GM21786 (cell line): ENCODE results near the gene ALOX12.

ENCODE experiments used
- ATAC-seq: cut with Tn5 transposase; IDR thresholded peaks from one replicate; pipeline ENCODE4 v1.9.1; 2021; ENCODE audit not compliant: unreplicated experiment

ALOX12 gene

DNA sequence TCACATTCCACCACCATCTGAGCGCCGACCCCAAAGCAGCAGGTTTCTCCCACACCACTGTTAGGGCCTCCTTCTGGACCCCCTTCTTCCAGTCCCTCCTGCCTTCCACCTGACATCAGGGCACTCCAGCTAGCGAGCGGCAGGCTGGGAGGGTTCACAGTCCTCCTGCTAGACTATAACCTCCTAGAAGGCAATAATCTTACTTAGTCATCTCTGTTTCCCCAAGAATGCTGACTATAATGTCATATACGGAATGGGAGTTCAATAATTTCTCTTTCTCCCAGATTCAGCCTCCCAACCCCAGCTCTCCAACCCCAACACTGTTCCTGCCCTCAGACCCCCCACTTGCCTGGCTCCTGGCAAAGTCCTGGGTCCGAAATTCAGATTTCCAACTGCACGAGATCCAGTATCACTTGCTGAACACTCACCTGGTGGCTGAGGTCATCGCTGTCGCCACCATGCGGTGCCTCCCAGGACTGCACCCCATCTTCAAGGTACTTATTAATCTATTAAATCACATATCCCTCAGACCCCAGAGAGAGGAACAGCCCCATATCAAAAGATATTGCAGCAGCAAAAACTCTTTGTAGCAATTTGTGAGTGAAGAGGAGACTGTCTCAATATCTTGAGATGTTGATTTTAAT, 5.6 kb downstream of the ALOX12 start:
- ATAC-seq: no peak

- no peak for ATAC-seq
Measured at GRCh38 chr17:7002288-7003047, 6.6 kb downstream of the ALOX12 start.

GRCh38 chr17:7003745-7004144, 7.9 kb downstream of the ALOX12 start:
- ATAC-seq: no peak

GRCh38 chr17:7004398-7005253, 8.8 kb downstream of the ALOX12 start:
- ATAC-seq: peak; percentile 52

DNA sequence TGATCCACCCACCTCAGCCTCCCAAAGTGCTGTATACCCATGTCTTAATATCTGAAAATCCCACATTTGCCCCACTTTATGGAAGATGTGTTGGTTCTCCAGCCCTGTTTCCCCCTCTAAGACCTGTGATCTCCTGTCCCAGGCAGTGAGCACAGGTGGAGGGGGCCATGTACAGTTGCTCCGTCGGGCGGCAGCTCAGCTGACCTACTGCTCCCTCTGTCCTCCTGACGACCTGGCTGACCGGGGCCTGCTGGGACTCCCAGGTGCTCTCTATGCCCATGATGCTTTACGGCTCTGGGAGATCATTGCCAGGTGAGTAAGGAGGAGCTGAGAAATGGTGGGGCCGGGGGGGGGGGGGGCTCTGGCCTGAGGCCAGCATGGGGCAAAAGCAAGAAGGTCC, 9.9 kb downstream of the ALOX12 start:
- no peak for ATAC-seq

DNA sequence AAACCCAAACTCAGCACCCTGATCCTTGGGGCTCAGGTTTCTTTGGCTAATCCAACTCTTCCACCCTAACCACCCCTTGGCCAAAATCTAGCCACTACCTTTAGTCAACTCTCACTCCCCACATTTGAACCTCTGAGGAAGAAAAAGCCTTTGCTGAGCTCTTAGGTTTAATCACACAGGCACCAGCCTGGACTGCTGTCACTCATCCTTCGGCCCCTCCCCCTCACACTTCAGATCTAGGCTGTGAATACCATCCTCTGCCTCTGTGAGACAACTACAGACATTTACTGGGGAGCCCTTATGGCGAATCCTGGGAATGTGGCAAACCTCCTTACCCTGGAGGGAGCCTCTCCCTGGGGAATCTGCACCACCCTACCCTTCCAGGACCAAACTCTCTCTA, 11.3 kb downstream of the ALOX12 start:
- no peak for ATAC-seq

- ATAC-seq: no peak
Measured at GRCh38 chr17:7010523-7010922, 14.7 kb downstream of the ALOX12 start.

GRCh38 chr17:7011415-7011814, 15.6 kb downstream of the ALOX12 start:
- ATAC-seq: no peak

- no peak for ATAC-seq
Measured at GRCh38 chr17:7011942-7012254, 16.0 kb downstream of the ALOX12 start.

DNA sequence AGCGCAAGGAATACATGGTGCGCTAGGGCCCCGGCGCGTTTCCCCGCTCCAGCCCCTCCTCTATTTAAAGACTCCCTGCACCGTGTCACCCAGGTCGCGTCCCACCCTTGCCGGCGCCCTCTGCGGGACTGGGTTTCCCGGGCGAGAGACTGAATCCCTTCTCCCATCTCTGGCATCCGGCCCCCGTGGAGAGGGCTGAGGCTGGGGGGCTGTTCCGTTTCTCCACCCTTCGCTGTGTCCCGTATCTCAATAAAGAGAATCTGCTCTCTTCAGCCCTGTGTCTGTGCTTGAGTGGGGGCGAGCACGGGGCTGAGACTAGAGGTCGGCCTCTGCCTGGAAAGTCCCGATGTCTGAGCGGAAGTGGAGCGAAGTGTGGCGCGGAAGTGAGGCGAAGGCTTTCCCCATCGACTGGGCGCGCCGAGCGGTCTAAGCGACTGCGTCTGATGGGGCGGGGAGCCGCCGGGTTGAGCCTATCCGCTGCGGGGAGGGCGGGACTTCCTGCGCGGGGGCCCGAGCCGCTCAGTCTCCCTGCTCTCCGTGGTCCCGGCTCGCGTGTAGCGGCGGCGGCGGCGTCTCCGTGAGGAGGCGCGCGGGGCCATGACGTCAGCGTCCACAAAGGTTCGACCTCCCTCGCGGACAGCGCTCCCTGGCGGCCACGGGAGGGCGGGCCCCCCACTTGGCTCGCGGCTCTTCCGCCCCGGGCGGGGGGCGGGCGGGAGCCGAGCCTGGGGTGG, 18.6 kb downstream of the ALOX12 start:
- ATAC-seq: peak; percentile 78

DNA sequence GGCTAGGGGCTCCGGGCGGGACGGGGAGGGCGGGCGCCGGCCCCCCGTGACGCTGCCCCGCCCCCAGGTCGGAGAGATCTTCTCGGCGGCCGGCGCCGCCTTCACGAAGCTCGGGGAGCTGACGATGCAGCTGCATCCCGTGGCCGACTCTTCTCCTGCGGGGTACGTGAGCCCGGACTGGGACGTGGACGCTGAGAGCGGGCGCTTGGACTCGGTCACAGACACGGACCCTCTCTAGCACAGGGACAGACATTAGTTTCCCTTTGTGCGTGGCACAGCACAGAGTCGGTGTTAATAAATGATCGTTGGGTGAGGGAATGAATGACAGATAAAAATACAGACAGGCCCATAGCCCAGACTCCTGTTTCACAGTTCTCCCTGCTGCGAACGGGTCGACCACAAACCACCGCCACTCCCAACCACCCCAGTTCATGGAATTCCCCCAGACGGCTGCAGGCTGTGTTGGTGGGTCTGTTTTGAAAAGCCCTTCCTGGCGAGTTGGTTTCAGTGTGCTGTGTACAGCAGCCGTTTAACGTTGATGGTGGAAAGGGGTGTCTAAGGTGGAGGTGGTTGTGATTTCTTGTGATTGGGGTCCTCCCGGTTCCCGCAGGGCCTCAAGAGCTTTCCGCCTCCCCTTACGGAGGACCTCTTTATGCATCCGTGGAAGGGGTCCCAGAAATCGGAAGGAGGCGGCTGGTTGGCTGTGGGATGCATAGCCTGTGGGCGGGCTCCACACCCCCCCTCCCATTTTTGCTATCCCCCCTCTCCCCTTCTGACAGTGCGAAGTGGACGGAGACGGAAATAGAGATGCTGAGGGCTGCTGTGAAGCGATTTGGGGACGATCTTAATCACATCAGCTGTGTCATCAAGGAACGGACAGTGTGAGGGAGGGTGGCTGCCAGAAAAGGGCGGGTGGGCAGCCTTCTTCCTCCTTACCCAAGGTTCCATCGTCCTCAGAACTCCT, 19.4 kb downstream of the ALOX12 start:
- ATAC-seq: peak; percentile 13

DNA sequence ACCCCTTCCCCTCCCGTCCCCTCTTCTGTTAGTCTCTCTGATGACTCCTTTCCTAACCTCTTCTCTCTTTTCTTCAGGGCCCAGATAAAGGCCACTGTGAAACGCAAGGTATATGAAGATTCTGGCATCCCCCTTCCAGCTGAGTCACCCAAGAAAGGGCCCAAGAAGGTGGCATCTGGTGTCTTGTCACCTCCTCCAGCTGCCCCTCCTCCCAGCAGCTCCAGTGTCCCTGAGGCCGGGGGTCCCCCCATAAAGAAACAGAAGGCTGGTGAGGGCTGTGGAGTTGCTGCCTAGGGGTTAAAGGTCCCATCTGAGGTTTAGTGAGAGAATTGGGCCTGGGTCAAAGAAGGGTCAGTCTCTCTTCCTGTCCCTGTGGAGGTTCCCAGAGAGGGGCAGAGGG, 20.6 kb downstream of the ALOX12 start:
- ATAC-seq: no peak

- no peak for ATAC-seq
Measured at GRCh38 chr17:7016886-7017826, 21.3 kb downstream of the ALOX12 start.

GRCh38 chr17:7017827-7018200, 22.0 kb downstream of the ALOX12 start:
- ATAC-seq: no peak

DNA sequence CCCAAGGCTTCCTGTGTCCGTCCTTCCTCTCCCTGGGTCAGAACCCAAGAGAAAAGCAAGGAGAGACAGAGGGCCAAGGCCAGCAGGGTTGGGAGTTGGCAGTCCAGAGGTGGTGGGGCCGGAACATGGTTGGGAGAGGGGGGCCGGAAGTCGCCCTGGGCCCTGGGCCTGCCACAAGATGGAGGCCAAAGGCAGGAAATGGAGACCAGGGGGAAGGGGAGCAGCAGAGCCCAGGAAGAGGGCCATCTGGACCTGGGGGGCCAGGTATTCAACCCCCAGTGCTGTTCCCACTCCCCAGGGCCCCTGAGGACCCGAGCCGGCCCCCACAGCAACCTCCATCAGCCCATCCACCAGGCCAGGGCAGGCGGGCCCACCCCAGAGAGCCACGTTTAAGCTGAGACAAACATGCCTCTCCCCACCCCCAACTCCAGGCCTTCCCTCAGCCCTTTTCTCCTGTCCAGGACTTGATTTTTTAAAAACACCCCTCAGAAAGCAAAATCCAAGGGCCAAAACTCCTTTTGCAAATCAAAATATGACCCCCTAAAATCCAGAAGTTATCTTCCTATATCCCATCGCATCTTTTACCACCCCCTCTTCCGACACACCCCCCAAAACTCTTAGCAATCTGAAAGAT, 22.6 kb downstream of the ALOX12 start:
- no peak for ATAC-seq

DNA sequence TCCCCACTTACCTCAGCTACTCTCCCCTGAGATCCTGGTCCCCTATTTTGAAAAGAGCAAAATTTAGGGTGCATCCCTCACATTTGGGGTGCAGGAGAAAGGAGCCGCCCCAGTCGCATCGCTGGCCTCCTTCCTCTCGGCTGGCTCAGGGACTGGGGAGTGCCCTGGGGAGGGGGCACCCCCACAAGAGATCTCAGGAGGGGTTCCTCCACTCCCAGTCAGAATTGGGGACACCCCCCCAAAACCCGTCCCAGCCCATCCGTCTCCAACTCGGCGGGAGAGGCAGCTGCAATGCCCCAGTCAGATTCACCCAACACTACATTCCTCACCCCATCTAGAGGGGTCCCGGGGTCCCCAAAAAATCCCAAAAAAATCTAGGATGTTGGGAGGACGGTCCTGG, 23.5 kb downstream of the ALOX12 start:
- no peak for ATAC-seq

- no peak for ATAC-seq
Measured at GRCh38 chr17:7019839-7020519, 24.1 kb downstream of the ALOX12 start.
